ENCODE data around the gene TBX20.
"Not testable (repeated sequence)": the region's sequence is repeated elsewhere in the genome, so short reads cannot be mapped to it uniquely, and the experiment has no call there.

DNA sequence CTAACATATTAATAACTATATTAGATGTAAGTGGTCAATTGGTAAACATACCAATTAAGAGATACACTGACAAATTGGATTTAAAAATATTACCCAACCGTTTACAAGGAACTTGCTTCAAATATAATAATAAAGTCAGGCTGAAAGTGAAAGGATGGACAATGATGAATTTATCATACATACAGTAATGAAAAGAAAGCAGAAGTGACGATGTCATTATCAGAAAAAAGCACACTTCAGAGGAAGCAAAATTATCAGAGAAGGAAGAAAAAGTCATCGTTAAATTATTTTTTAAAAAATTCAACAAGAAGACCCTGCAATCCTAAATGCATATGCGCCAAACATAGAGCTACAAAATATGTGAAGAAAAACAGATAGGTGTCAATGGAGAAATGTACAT, 81.8 kb downstream of the TBX20 start:
- TF ChIP-seq, protein P1, sequence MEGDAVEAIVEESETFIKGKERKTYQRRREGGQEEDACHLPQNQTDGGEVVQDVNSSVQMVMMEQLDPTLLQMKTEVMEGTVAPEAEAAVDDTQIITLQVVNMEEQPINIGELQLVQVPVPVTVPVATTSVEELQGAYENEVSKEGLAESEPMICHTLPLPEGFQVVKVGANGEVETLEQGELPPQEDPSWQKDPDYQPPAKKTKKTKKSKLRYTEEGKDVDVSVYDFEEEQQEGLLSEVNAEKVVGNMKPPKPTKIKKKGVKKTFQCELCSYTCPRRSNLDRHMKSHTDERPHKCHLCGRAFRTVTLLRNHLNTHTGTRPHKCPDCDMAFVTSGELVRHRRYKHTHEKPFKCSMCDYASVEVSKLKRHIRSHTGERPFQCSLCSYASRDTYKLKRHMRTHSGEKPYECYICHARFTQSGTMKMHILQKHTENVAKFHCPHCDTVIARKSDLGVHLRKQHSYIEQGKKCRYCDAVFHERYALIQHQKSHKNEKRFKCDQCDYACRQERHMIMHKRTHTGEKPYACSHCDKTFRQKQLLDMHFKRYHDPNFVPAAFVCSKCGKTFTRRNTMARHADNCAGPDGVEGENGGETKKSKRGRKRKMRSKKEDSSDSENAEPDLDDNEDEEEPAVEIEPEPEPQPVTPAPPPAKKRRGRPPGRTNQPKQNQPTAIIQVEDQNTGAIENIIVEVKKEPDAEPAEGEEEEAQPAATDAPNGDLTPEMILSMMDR (IDR thresholded peaks at IDR 0.05; ENCODE audit: poor library complexity): not testable (repeated sequence)
- not testable (repeated sequence) for TF ChIP-seq EZH2 (IDR thresholded peaks at IDR 0.05; ENCODE audit: borderline replicate concordance)

Data from hepatocyte (in vitro differentiated cells).